ENCODE results near the gene PRR23E. TPM values are rescaled to one million over a fixed set of nuclear protein-coding genes. Genes with fewer than 3 reads are reported as not detected.

The PRR23E gene
- total and polyA plus RNA-seq, 10 of the 15 experiments (the other 5 are each of a cell fraction or from before 2014, with no cell fraction given): not detected

DNA sequence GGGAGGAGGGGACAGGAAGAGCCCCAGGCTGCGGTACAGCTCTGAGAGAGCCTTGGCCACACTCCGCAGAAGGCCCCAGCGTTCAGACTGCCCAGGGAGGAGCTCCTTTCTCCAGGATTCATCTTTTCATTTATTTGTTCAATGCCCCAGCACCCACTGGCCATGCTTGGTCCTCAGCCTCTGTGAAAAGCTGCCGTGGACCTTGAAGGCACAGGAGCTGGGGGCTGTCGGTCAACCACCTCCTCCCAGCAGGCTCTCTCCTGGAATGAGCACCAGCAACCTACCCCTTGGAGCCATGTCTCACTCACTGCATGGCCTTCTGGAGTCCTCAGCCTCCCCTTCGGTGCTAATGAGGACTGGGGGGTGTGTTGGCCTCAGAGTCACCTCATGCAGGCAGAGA lies 21.6 kb upstream of the PRR23E start:
- TF ChIP-seq HDGF (IDR thresholded peaks at IDR 0.05) (no peak), RCOR1 (conservative IDR thresholded peaks at IDR 0.05; ENCODE audit: low read depth, low read length) (no peak), SPI1 (IDR thresholded peaks at IDR 0.05; ENCODE audit: borderline replicate concordance, insufficient read depth, low read depth, low read length) (no peak), IKZF2 (IDR thresholded peaks at IDR 0.05) (no peak), GATAD2B (conservative IDR thresholded peaks at IDR 0.05; ENCODE audit: low read depth) (no peak), POLR2AphosphoS5 (IDR thresholded peaks at IDR 0.05; ENCODE audit: low read length) (no peak), SMAD5 (IDR thresholded peaks at IDR 0.05; ENCODE audit: low read depth) (no peak), TCF7 (IDR thresholded peaks at IDR 0.05; ENCODE audit: borderline replicate concordance) (no peak), EZH2 (IDR thresholded peaks at IDR 0.05; ENCODE audit: borderline replicate concordance, control insufficient read depth, low read depth, low read length) (no peak), SIX5 (IDR thresholded peaks at IDR 0.05; ENCODE audit: low read depth, low read length, severe bottlenecking) (no peak)
- TF ChIP-seq, protein P1, sequence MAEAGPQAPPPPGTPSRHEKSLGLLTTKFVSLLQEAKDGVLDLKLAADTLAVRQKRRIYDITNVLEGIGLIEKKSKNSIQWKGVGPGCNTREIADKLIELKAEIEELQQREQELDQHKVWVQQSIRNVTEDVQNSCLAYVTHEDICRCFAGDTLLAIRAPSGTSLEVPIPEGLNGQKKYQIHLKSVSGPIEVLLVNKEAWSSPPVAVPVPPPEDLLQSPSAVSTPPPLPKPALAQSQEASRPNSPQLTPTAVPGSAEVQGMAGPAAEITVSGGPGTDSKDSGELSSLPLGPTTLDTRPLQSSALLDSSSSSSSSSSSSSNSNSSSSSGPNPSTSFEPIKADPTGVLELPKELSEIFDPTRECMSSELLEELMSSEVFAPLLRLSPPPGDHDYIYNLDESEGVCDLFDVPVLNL (IDR thresholded peaks at IDR 0.05; ENCODE audit: low read depth, low read length): no peak
- TF ChIP-seq, protein P2, sequence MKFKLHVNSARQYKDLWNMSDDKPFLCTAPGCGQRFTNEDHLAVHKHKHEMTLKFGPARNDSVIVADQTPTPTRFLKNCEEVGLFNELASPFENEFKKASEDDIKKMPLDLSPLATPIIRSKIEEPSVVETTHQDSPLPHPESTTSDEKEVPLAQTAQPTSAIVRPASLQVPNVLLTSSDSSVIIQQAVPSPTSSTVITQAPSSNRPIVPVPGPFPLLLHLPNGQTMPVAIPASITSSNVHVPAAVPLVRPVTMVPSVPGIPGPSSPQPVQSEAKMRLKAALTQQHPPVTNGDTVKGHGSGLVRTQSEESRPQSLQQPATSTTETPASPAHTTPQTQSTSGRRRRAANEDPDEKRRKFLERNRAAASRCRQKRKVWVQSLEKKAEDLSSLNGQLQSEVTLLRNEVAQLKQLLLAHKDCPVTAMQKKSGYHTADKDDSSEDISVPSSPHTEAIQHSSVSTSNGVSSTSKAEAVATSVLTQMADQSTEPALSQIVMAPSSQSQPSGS (IDR thresholded peaks at IDR 0.05; ENCODE audit: low read length): no peak
- TF ChIP-seq, protein P3, sequence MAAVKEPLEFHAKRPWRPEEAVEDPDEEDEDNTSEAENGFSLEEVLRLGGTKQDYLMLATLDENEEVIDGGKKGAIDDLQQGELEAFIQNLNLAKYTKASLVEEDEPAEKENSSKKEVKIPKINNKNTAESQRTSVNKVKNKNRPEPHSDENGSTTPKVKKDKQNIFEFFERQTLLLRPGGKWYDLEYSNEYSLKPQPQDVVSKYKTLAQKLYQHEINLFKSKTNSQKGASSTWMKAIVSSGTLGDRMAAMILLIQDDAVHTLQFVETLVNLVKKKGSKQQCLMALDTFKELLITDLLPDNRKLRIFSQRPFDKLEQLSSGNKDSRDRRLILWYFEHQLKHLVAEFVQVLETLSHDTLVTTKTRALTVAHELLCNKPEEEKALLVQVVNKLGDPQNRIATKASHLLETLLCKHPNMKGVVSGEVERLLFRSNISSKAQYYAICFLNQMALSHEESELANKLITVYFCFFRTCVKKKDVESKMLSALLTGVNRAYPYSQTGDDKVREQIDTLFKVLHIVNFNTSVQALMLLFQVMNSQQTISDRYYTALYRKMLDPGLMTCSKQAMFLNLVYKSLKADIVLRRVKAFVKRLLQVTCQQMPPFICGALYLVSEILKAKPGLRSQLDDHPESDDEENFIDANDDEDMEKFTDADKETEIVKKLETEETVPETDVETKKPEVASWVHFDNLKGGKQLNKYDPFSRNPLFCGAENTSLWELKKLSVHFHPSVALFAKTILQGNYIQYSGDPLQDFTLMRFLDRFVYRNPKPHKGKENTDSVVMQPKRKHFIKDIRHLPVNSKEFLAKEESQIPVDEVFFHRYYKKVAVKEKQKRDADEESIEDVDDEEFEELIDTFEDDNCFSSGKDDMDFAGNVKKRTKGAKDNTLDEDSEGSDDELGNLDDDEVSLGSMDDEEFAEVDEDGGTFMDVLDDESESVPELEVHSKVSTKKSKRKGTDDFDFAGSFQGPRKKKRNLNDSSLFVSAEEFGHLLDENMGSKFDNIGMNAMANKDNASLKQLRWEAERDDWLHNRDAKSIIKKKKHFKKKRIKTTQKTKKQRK (IDR thresholded peaks at IDR 0.05; ENCODE audit: low read depth, low read length): no peak
- TF ChIP-seq, protein P4, sequence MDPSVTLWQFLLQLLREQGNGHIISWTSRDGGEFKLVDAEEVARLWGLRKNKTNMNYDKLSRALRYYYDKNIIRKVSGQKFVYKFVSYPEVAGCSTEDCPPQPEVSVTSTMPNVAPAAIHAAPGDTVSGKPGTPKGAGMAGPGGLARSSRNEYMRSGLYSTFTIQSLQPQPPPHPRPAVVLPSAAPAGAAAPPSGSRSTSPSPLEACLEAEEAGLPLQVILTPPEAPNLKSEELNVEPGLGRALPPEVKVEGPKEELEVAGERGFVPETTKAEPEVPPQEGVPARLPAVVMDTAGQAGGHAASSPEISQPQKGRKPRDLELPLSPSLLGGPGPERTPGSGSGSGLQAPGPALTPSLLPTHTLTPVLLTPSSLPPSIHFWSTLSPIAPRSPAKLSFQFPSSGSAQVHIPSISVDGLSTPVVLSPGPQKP (IDR thresholded peaks at IDR 0.05; ENCODE audit: low read depth, low read length): no peak
- FAIRE-seq (no peak), ATAC-seq (no peak), DNase-seq (ENCODE audit: low read depth, low spot score) (no peak)
- CTCF ChIA-PET: no interaction called here
- POLR2A ChIA-PET: no interaction called here
- Histone ChIP-seq H3K4me2 (ENCODE audit: control insufficient read depth, insufficient read depth) (no peak overlapping the region), H3K4me1 (ENCODE audit: control insufficient read depth, insufficient read depth, low read length) (no peaks in the 10 kb centered on the region), H3K36me3 (ENCODE audit: control insufficient read depth in 2 of 2, insufficient read depth in 2 of 2, low read length in 1 of 2) (no peaks in the 10 kb centered on the region), H2AFZ (ENCODE audit: control insufficient read depth, low read depth, low read length) (no peak overlapping the region), H3K4me3 (no peak overlapping the region), H3K27me3 (replicated peaks in 1 of 2; ENCODE audit: control insufficient read depth in 2 of 2, insufficient read depth in 2 of 2, low read length in 1 of 2) (peaks cover 0 to 5% of the 10 kb centered on the region in 2 experiments; a peak in 3 of 4 replicates), H4K20me1 (ENCODE audit: control insufficient read depth, insufficient read depth) (no peaks in the 10 kb centered on the region), H3K79me2 (ENCODE audit: control insufficient read depth, insufficient read depth, low read length) (no peaks in the 10 kb centered on the region), H3K9ac (ENCODE audit: control insufficient read depth, insufficient read depth, low read length) (no peak overlapping the region), H3K9me3 (replicated peaks; ENCODE audit: control insufficient read depth, insufficient read depth, low read length) (no peaks in the 10 kb centered on the region; the same call in 2 of the 3 replicates), H3K27ac (ENCODE audit: control insufficient read depth, insufficient read depth) (no peak overlapping the region)
- intact Hi-C loops (cut with micrococcal nuclease; ENCODE audit: unreplicated experiment): no loop called here
- SMC1A ChIA-PET (ENCODE audit: uncharacterized antibody, unreplicated experiment): interaction anchor here (0.6 to 1.0 kb wide), 2 partner anchors 28 to 80 kb away, joined by 3 read pairs; no protein-coding TSS in a partner anchor
- in situ Hi-C loops (cut with MboI): no loop called here
- WGBS (ENCODE audit: insufficient coverage, insufficient replicate concordance, low lambda C conversion rate, missing lambda C conversion rate): 22% methylated on average over 6 of the region's 6 CpGs
- RAD21 ChIA-PET (ENCODE audit: unreplicated experiment): no interaction called here
- no TSS peak for BruUV-seq (replicated peaks)
